Activated CD4-positive, alpha-beta memory T cell treated with anti-CD3 and anti-CD28 coated beads, Interleukin-2, amount 10 ng/mL, durations not matched to agents 7 days and 5 days (primary cell): ENCODE data around the gene STAT2. TPM values are rescaled to one million over a fixed set of nuclear protein-coding genes. Genes with fewer than 3 reads are reported as not detected.
"Not testable (repeated sequence)": the region's sequence is repeated elsewhere in the genome, so short reads cannot be mapped to it uniquely, and the experiment has no call there.

Experiments used
- CTCF ChIA-PET: fragments of 350-600 bp; sonication (Branson Sonifier 250); formaldehyde crosslinking; loops from one replicate; lab custom pipeline; 2021; ENCODE audit warnings: antibody characterized with exemption, inconsistent platforms; lab: Charles Lee
- POLR2A ChIA-PET: fragments of 350-600 bp; sonication (Branson Sonifier 250); formaldehyde crosslinking; loops from one replicate; lab custom pipeline; 2021; ENCODE audit warnings: antibody characterized with exemption; lab: Charles Lee
- DNase-seq: peaks from one replicate; pipeline ENCODE4 v3.0.0-alpha.2; 2020
- H3K27ac Mint-ChIP-seq: one replicate; pipeline ENCODE4 v1.8.0; 2021; ENCODE audit warnings: mild to moderate bottlenecking, mixed read lengths
- H3K27me3 Mint-ChIP-seq: one replicate; pipeline ENCODE4 v1.8.0; 2021; ENCODE audit warnings: mixed read lengths
- H3K36me3 Mint-ChIP-seq: one replicate; pipeline ENCODE4 v1.8.0; 2021; ENCODE audit warnings: low read depth, mixed read lengths
- H3K4me1 Mint-ChIP-seq: one replicate; pipeline ENCODE4 v1.8.0; 2021; ENCODE audit warnings: mixed read lengths
- H3K4me3 Mint-ChIP-seq: one replicate; pipeline ENCODE4 v1.8.0; 2021; ENCODE audit warnings: mild to moderate bottlenecking, mixed read lengths
- H3K9me3 Mint-ChIP-seq: one replicate; pipeline ENCODE4 v1.8.0; 2021; ENCODE audit warnings: mixed read lengths
- total RNA-seq, 2 experiments: library from RNA; stranded (reverse); gene quantifications; one replicate each; pipeline ENCODE4 v1.2.3, GENCODE V29; 2021

Gene STAT2
- total RNA-seq, 2 experiments from 2014 or later: 298 to 304 TPM

- no peak for DNase-seq
- H3K9me3 Mint-ChIP-seq: no peaks in the 10 kb centered on the region
- POLR2A ChIA-PET: interaction anchor here (1.5 to 4.7 kb wide), 3 partner anchors 9 to 98 kb away, joined by 5 to 40 read pairs (median 10); partner anchors contain the start of genes IL23A, STAT2 and TIMELESS
- no peak overlapping the region for H3K27ac Mint-ChIP-seq
- CTCF ChIA-PET: interaction anchor here (1.6 to 3.4 kb wide), 2 partner anchors 10 to 17 kb away, joined by 7 to 11 read pairs; partner anchors contain the start of genes PAN2 and STAT2
- H3K4me1 Mint-ChIP-seq: peaks cover 2% of the 10 kb centered on the region
- peaks cover 69% of the 10 kb centered on the region for H3K36me3 Mint-ChIP-seq
- no peaks in the 10 kb centered on the region for H3K27me3 Mint-ChIP-seq
- H3K4me3 Mint-ChIP-seq: no peak overlapping the region
Observed at GRCh38 chr12:56350662-56351061, 9.2 kb downstream of the STAT2 start.

- CTCF ChIA-PET: interaction anchor here (0.6 to 1.5 kb wide), 3 partner anchors 11 to 132 kb away, joined by 3 to 4 read pairs (median 3); partner anchors contain the start of genes STAT2 and TIMELESS
- H3K27ac Mint-ChIP-seq: no peak overlapping the region
- DNase-seq: no peak
- no peaks in the 10 kb centered on the region for H3K9me3 Mint-ChIP-seq
- peaks cover 2% of the 10 kb centered on the region for H3K4me1 Mint-ChIP-seq
- peaks cover 62% of the 10 kb centered on the region for H3K36me3 Mint-ChIP-seq
- H3K27me3 Mint-ChIP-seq: no peaks in the 10 kb centered on the region
- POLR2A ChIA-PET: interaction anchor here (1.4 to 4.7 kb wide), 5 partner anchors 10 to 115 kb away, joined by 3 to 40 read pairs (median 8); partner anchors contain the start of genes IL23A, PAN2, STAT2 and TIMELESS
- H3K4me3 Mint-ChIP-seq: no peak overlapping the region
Observed at GRCh38 chr12:56348776-56349175, 11.1 kb downstream of the STAT2 start.

- H3K27ac Mint-ChIP-seq, H3K4me1 Mint-ChIP-seq, H3K9me3 Mint-ChIP-seq, H3K27me3 Mint-ChIP-seq, DNase-seq, H3K4me3 Mint-ChIP-seq: not testable (repeated sequence)
- CTCF ChIA-PET: interaction anchor here (0.7 to 1.3 kb wide), 3 partner anchors 9 to 228 kb away, joined by 5 to 6 read pairs (median 6); no protein-coding TSS in a partner anchor
- POLR2A ChIA-PET: interaction anchor here (0.7 to 2.9 kb wide), 3 partner anchors 8 to 165 kb away, joined by 3 to 21 read pairs (median 4); partner anchors contain the start of genes IL23A and STAT2
- H3K36me3 Mint-ChIP-seq: peaks cover 76% of the 10 kb centered on the region
Observed at GRCh38 chr12:56347255-56347654, 12.7 kb downstream of the STAT2 start.

GRCh38 chr12:56346675-56347074 lies 13.2 kb downstream of the STAT2 start:
- peaks cover 2% of the 10 kb centered on the region for H3K4me1 Mint-ChIP-seq
- no peak for DNase-seq
- ChIA-PET CTCF (interaction anchor here (1.0 to 1.2 kb wide), 2 partner anchors 10 to 14 kb away, joined by 3 to 6 read pairs; partner anchors contain the start of gene STAT2), POLR2A (interaction anchor here (0.7 to 2.9 kb wide), 4 partner anchors 8 to 164 kb away, joined by 3 to 21 read pairs (median 4); partner anchors contain the start of genes IL23A, PAN2 and STAT2)
- no peaks in the 10 kb centered on the region for H3K27me3 Mint-ChIP-seq
- no peak overlapping the region for H3K4me3 Mint-ChIP-seq
- H3K27ac Mint-ChIP-seq: no peak overlapping the region
- H3K36me3 Mint-ChIP-seq: peaks cover 78% of the 10 kb centered on the region
- H3K9me3 Mint-ChIP-seq: no peaks in the 10 kb centered on the region

- peaks cover 66% of the 10 kb centered on the region for H3K36me3 Mint-ChIP-seq
- CTCF ChIA-PET: interaction anchor here (1.0 kb wide), 1 partner anchor 27 kb away, joined by 3 read pairs; the partner anchor contains the start of gene CNPY2
- not testable (repeated sequence) for H3K27me3 Mint-ChIP-seq, DNase-seq, H3K4me3 Mint-ChIP-seq, H3K9me3 Mint-ChIP-seq, H3K27ac Mint-ChIP-seq
- POLR2A ChIA-PET: interaction anchor here (1.3 to 6.9 kb wide), 2 partner anchors 9 to 17 kb away, joined by 7 to 113 read pairs; partner anchors contain the start of genes PAN2 and STAT2
- H3K4me1 Mint-ChIP-seq: peaks cover 31% of the 10 kb centered on the region
Observed at GRCh38 chr12:56342290-56342689, 17.6 kb downstream of the STAT2 start.

DNA sequence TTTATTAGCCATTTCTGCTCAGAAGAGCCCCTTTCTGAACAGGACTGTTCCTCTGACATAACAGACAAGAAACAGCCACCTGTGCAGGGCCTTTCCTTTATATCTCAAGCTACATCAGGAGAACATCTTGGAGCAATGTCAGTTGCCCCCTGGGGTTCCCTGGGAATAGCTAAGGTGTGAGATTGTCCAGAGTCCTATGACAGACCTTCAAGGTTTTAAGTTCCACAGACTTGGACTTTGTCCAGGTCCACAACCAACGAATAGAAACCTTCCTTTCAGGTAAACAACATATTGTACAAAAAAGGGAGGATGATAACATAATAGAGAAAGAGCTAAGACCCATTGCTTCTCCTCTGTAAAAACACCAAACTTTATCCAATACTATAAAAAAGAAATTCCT lies 18.3 kb downstream of the STAT2 start:
- H3K27ac Mint-ChIP-seq: no peak overlapping the region
- POLR2A ChIA-PET: interaction anchor here (0.8 to 6.9 kb wide), 6 partner anchors 8 to 107 kb away, joined by 3 to 113 read pairs (median 4); partner anchors contain the start of genes CNPY2, PAN2, STAT2 and TIMELESS
- no peaks in the 10 kb centered on the region for H3K9me3 Mint-ChIP-seq
- H3K4me3 Mint-ChIP-seq: no peak overlapping the region
- H3K27me3 Mint-ChIP-seq: no peaks in the 10 kb centered on the region
- peaks cover 35% of the 10 kb centered on the region for H3K4me1 Mint-ChIP-seq
- peaks cover 59% of the 10 kb centered on the region for H3K36me3 Mint-ChIP-seq
- DNase-seq: no peak
- CTCF ChIA-PET: interaction anchor here (0.6 kb wide), 1 partner anchor 36 kb away, joined by 3 read pairs; no protein-coding TSS in a partner anchor

DNA sequence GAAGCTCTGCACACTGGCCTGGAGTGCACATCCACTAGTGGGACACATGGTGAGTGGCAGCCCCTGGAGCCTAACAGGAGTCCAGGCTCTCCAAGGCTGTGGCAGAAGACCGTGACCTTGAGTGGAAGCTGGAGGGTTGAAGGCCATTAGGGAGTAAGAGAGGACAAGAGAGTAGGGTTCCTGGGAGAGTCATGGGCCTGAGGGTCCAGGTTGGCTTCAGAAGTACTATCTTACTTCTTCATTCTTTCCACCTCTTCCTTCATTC lies 20.8 kb downstream of the STAT2 start:
- Mint-ChIP-seq H3K27ac (peak overlapping the region; percentile 96), H3K36me3 (peaks cover 42% of the 10 kb centered on the region), H3K4me1 (peaks cover 45% of the 10 kb centered on the region), H3K27me3 (no peaks in the 10 kb centered on the region), H3K9me3 (no peaks in the 10 kb centered on the region), H3K4me3 (peak overlapping the region; percentile 76)
- ChIA-PET CTCF (interaction anchor here (1.8 to 2.8 kb wide), 3 partner anchors 20 to 125 kb away, joined by 7 to 23 read pairs (median 10); partner anchors contain the start of genes CNPY2 and STAT2), POLR2A (interaction anchor here (0.7 to 6.9 kb wide), 12 partner anchors 8 to 235 kb away, joined by 3 to 113 read pairs (median 6); partner anchors contain the start of genes CNPY2, CS, ESYT1 and PA2G4)
- no peak for DNase-seq

DNA sequence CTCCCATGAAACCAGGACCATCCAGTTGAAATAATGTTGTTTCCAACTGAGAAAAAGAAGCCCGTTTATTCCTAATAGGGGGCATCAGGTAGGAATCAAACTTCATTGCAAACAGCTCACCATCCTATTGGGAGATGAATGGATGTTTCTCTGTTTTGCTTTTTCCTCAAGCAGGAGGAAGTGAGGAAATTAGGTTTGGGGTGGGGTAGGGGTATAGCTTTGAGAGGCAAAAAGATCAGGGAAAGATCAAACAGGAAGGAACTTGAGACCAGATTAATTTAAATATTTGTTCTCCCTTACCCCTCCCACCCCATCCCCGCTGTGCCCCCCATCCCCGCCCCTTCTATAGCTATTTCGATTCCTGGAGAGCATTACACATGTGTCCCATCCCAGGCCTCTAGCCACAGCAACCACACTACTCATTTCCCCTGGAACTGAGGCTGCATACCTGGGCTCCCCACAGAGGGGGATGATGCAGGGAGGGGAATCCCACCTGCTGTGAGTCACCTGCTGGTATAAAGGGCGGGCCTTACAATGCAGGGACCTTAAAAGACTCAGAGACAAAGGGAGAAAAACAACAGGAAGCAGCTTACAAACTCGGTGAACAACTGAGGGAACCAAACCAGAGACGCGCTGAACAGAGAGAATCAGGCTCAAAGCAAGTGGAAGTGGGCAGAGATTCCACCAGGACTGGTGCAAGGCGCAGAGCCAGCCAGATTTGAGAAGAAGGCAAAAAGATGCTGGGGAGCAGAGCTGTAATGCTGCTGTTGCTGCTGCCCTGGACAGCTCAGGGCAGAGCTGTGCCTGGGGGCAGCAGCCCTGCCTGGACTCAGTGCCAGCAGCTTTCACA lies 21.4 kb downstream of the STAT2 start, which contains the start of gene IL23A:
Gene IL23A, plus strand, starts transcription at position 577 of the 850 bp plus-strand sequence. Its CDS starts 161 bp downstream, at position 738.
- peak within 1 kb of the TSS; percentile 96 for H3K27ac Mint-ChIP-seq
- peaks cover 37% of the 10 kb centered on the region for H3K36me3 Mint-ChIP-seq
- CTCF ChIA-PET: interaction anchor here (1.8 to 2.8 kb wide), 3 partner anchors 21 to 126 kb away, joined by 7 to 23 read pairs (median 10); partner anchors contain the start of genes CNPY2 and STAT2
- no peaks in the 10 kb centered on the region for H3K27me3 Mint-ChIP-seq
- H3K4me3 Mint-ChIP-seq: peak within 1 kb of the TSS; percentile 76
- peaks cover 45% of the 10 kb centered on the region for H3K4me1 Mint-ChIP-seq
- no peaks in the 10 kb centered on the region for H3K9me3 Mint-ChIP-seq
- POLR2A ChIA-PET: interaction anchor here (0.7 to 6.9 kb wide), 17 partner anchors 8 to 234 kb away, joined by 3 to 113 read pairs (median 4); partner anchors contain the start of genes CNPY2, COQ10A, CS and ESYT1
- peak; percentile 82 for DNase-seq

- DNase-seq: no peak
- Mint-ChIP-seq H3K27ac (peak overlapping the region; percentile 96), H3K9me3 (no peaks in the 10 kb centered on the region), H3K36me3 (peaks cover 30% of the 10 kb centered on the region), H3K4me1 (peaks cover 53% of the 10 kb centered on the region), H3K27me3 (no peaks in the 10 kb centered on the region), H3K4me3 (no peak overlapping the region)
- ChIA-PET CTCF (interaction anchor here (1.8 to 2.8 kb wide), 3 partner anchors 21 to 126 kb away, joined by 7 to 23 read pairs (median 10); partner anchors contain the start of genes CNPY2 and STAT2), POLR2A (interaction anchor here (1.0 to 6.9 kb wide), 11 partner anchors 8 to 223 kb away, joined by 3 to 113 read pairs (median 7); partner anchors contain the start of genes CNPY2, COQ10A, STAT2 and TIMELESS)
Observed at GRCh38 chr12:56337753-56338251, 22.1 kb downstream of the STAT2 start.

DNA sequence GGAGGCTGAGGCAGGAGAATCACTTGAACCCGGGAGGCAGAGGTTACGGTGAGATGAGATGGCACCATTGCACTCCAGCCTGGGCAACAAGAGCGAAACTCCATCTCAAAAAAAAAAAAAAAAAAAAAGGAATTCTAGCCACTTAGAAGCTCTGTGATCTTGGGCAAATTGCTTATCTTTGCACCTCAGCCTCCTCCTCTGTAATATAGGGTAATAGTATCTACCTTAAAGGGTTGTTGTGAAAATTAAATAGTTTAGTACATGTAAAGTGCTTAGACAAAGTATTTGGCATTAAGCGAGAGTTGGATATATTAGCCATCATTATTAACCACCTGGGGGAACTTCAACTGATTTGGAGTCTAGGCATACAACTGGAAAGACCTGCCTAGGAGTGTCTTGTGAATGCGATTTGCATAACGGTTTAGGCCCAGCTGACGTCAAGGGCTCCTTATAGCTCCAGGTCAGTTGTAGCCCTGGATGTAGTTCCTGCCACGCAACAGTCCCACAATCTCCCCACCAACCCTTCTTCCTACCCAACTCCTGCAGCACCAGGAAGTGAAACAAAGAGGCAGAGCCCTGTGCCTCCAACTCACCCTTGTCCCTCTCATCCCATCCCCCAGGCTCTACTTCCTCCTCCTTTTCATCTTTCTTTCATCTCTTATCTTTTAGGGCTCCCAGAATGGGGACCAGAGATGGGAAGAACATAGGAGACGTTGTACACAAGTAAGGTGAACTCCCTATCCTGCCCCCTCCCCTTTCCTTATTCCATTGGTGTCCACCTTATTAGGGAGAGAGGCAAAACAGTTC lies 23.3 kb downstream of the STAT2 start:
- H3K27ac Mint-ChIP-seq: no peak overlapping the region
- no peak overlapping the region for H3K4me3 Mint-ChIP-seq
- no peaks in the 10 kb centered on the region for H3K9me3 Mint-ChIP-seq
- peaks cover 21% of the 10 kb centered on the region for H3K36me3 Mint-ChIP-seq
- CTCF ChIA-PET: interaction anchor here (1.2 to 2.8 kb wide), 2 partner anchors 23 to 128 kb away, joined by 3 to 23 read pairs; partner anchors contain the start of gene STAT2
- POLR2A ChIA-PET: interaction anchor here (1.1 to 6.9 kb wide), 3 partner anchors 20 to 113 kb away, joined by 3 to 113 read pairs (median 4); partner anchors contain the start of genes CNPY2, STAT2 and TIMELESS
- no peak for DNase-seq
- no peaks in the 10 kb centered on the region for H3K27me3 Mint-ChIP-seq
- H3K4me1 Mint-ChIP-seq: peaks cover 60% of the 10 kb centered on the region

DNA sequence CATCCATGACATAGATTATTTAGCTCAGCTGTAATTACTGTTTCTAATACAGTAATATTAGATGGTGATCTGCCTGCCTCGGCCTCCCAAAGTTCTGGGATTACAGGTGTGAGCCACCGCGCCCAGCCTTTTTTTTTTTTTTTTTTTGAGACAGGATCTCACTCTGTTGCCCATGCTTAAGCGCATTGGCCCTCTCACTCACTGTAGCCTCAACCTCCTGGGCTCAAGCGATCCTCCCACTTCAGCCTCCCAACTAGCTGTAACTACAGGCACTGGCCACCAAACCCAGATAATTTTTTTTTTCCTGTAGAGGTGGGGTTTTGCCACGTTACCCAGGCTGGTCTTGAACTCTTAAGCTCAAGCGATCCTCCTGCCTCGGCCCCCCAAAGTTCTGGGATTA lies 24.4 kb downstream of the STAT2 start:
- H3K4me3 Mint-ChIP-seq, H3K9me3 Mint-ChIP-seq, H3K27ac Mint-ChIP-seq, DNase-seq, H3K27me3 Mint-ChIP-seq, CTCF ChIA-PET: not testable (repeated sequence)
- POLR2A ChIA-PET: interaction anchor here (1.1 to 4.5 kb wide), 4 partner anchors 14 to 114 kb away, joined by 3 to 82 read pairs (median 6); partner anchors contain the start of genes CNPY2, STAT2 and TIMELESS
- Mint-ChIP-seq H3K36me3 (peaks cover 20% of the 10 kb centered on the region), H3K4me1 (peaks cover 61% of the 10 kb centered on the region)
